Activated CD4-positive, alpha-beta T cell treated with anti-CD3 and anti-CD28 coated beads for 48 hours (primary cell): ENCODE results near the gene HNF1A.
"Not testable (repeated sequence)": the region's sequence is repeated elsewhere in the genome, so short reads cannot be mapped to it uniquely, and the experiment has no call there.

Experiments
- DNase-seq: peaks from one replicate; pipeline ENCODE4 v3.0.0-alpha.2; 2020

HNF1A gene

GRCh38 chr12:121015825-121016766 lies 37.8 kb downstream of the HNF1A start, which contains the start of gene C12orf43:
Gene C12orf43, minus strand, starts transcription at chr12:121016487. Its CDS starts 13 bp downstream, at chr12:121016474.
- peak; percentile 95 for DNase-seq

DNA sequence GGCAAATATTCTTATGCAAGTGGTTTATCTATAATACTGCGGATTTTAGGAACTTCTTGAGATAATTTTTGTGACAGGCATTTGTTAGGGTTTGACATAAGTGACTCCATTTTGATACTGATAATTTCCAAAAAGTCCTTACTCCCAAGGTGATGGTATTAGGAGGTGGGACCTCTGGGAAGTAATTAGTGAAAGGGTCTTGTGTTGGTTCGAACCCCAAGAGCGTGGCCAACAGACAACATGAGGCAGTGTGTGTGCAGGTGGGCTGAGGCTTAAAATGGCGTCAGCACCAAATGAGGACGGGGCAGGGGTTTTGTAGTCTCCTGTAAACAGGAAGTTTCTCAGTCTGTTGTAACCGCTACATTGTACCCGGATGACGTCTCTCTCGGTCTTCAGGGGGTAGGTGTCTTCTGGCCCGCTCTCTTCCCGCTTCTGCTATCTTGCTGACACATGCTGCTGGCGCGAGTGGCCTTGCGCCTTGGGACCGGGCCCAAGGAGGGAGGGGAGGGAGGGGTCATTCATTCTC lies 39.7 kb downstream of the HNF1A start:
- no peak for DNase-seq

DNA sequence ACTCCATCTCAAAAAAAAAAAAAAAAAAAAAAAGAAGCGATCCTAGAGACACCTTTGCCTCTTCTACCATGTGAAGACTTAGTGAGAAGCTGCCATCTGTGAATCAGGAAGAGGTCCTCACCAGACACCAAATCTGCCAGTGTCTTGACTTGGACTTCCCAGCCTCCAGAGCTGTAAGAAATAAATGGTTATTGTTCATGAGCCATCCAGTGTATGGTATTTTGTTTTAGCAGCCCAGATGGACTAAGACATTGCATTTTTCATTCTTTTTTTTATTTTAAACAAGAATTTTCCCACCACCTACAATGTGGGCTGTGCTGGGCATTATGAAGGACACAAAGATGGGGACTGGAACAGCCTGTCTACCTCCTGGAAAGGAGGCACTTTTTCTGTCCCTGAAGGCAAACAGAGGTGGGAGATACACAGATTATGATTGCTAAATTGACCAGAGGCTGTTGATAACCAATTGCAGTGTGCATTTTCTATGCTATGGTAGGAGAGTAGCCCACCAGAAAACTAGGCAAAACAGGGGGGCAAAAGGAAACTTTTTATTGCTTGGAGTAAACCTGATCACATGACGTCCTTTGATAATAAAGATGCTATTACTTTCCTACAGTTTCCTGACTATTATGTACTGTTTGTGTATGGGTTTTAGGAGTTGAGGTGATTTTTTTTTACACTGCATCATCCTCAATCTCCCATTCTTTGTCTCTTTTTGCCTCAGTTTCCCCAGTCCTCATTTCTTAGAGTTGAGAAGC lies 40.7 kb downstream of the HNF1A start:
- DNase-seq, result no peak

GRCh38 chr12:121021754-121022153 lies 43.4 kb downstream of the HNF1A start:
- DNase-seq, result no peak

DNA sequence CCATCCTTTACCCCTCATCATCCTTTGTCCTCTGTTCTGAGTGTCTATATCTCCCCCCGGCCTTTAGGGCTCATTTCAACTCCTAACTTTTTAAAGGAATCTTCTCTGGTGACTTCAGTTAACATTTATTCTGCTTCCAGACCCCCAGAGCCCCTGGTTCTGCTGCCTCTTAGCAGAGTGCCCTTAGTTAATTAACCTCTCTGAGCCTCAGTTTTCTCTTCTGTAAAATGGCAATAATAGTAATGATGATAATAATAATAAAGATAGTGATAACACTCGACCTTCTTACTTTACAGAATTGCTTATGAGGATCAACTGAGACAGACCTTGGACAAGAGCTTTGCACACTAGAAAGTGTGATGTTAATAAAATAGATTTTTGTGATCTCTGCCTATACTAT lies 44.4 kb downstream of the HNF1A start:
- no peak for DNase-seq

- no peak for DNase-seq
Observed at GRCh38 chr12:121023799-121024198, 45.5 kb downstream of the HNF1A start.

- no peak for DNase-seq
Observed at GRCh38 chr12:121025442-121026226, 47.3 kb downstream of the HNF1A start.

DNA sequence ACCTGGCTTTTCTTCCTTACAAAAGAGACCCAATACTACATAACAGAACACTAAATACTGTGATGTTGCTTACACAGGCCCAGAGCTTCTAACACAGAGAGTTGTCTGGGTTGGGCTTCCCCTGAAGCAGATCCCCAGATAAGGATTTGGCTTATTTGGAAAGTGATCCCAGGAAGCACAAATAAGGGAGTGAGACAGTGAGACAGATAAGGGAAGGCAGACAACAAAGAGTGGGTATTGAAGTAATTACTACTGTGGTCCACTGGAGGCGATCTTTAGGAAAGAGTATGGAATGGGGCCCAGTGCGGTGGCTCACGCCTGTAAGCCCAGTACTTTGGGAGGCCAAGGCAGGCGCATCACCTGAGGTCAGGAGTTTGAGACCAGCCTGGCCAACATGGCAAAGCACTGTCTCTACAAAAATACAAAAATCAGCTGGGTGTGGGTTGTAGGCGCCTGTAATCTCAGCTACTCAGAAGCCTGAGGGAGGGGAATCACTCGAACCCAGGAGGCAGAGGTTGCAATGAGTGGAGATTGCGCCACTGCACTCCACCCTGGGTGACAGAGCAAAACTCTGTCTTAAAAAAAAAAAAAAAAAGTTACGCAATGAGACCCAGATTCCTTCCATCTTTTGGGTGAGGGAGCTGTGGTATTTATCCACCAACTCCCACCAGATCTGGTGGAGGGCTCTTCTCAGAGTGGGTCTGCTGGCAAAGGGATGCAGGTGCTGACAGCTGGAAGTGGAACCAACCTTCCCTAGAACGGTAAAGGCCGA lies 48.1 kb downstream of the HNF1A start:
- DNase-seq, result no peak

- no peak for DNase-seq
Observed at GRCh38 chr12:121030576-121031212, 52.4 kb downstream of the HNF1A start.

DNA sequence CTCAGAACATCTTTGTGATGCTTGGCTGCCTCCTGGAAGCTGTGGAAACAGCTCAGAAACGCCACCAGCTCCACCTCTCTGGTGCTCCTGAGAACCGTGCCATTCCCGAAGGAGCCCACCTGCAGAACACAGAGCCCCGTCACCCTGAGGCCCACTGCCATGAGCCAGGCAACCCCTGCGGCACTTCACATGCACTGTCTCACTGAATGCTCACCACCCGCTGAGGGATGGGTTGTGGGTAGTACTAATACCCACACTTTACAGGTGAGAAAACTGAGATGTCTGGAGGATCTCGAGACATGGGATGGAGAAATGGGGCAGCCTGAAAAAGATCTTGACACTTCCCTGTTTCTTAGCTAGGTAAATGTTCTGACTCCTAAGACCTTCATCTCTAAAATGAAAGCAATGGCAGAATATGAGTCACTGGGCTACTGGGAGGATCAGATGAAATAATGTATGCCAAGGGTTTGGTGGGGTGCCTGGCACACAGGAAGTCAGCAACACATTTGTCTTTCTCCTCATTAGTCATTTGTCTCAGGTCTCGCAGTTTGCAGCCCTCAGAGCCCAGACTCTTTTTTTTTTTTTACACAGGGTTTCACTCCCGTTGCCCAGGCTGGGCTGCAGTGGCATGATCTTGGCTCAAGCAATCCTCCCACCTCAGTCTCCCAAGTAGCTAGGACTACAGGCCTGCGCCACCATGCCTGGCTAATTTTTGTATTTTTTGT lies 55.4 kb downstream of the HNF1A start:
- DNase-seq, result peak; percentile 74

DNA sequence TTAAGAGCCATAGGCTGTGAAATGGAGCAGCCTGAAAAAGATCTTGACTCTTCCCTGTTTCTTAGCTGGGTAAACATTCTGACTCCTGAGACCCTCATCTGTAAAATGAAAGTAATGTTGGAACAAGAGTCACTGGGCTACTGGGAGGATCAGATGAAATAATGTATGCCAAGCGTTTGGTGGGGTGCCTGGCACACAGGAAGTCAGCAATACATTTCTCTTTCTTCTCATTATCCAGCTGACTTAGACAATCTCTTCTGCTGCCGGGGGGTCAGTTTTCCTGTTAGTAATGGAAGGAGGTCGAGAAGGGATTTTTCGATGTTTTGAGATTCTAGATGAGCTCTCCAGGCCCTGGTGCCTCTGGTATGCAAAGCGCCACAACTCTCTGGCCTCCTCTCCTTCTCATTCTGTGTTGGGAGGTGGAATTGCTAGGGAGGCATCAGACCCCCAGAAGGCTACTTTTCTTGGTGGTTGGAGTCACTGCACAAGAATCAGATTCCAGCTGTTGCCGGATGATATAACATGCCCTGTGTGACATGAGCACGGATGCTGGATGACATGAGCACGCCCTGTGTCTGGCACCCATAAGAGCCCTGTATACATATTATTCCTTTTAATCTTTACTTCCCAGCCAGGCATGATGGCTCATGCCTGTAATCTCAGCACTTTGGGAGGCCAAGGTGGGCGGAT lies 56.4 kb downstream of the HNF1A start:
- no peak for DNase-seq

GRCh38 chr12:121036810-121037326 lies 58.5 kb downstream of the HNF1A start:
- DNase-seq, result peak; percentile 66

DNA sequence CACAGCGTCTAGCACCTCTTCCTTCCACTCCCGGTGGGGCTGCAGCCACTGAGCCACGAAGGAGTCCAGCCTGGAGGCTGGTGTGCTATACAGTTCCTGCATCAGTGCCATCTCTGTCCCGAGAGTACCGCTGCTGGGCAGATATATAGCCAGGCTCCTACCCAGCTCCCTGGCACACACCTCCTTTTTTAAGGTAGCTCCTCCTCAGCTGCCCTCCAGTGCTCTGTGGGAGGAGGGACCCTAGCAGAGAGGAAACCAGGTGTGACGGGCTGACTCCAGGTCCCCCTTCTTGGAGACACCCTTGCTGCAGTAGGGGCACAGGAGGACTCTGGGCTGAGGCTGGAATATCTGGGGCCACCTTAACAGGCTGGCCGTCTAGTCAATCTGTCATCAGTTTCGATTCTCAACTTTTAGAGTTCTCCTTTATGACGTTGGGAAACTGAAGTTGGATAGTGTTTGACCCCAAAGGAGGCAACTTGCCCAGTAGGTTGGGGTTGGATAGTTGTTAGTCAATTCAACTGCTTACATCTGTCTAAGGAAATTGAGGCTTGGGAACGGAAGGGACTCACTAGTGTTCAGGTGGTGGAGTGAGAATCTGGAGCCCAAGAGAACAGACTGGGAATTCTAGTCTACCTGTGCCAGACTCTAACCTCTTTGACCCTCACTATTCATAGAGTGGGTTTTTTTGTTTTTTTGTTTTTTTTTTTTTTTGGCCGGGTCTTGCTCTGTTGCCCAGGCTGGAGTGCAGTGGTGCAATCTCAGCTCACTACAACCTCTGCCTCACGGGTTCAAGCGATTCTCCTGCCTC lies 60.7 kb downstream of the HNF1A start, which contains the start of gene OASL:
OASL (minus strand) TSS at position 386 of the 808 bp plus-strand sequence; CDS start at position 111, 275 bp downstream.
- DNase-seq, result peak; percentile 59

GRCh38 chr12:121043067-121043466 lies 64.7 kb downstream of the HNF1A start:
- no peak for DNase-seq

DNA sequence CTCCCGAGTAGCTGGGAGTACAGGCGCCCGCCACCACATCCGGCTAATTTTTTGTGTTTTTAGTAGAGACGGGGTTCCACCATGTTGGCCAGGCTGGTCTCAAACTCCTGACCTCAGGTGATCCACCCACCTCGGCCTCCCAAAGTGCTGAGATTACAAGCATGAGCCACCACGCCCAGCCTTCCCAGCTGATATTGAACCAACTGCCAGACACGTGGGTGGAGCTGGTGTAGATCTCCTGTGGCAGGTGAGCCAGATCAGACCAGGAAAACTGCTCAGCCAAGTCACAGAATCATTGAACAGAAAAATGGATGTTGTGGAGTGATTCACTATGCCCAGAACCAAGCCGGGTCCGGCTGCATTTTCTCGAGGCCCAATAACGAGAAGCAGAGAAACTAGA lies 69.1 kb downstream of the HNF1A start:
- DNase-seq, result not testable (repeated sequence)

- no peak for DNase-seq
Observed at GRCh38 chr12:121048442-121048841, 70.1 kb downstream of the HNF1A start.

DNA sequence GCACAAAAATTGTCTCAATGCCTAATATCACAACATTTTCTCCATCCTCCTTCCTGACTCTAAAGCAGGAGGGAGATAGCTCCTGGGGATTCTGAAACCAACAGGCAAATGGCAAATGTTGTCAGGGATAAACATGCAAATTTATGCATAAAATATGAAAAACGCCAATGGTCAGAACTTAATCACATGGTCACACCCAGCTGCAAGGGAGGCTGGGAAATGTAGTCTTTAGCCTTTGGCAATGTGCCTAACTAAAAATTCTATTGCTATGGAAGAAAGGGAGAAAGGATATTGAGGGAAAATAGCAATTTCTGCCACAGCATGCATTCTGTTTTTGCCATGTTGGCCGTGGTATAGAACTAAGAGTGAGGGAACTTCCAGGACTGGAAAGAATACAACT lies 72.4 kb downstream of the HNF1A start:
- no peak for DNase-seq
